ENCODE results near the gene AKAP8.
A peak's percentile ranks its signal among the peaks of the same experiment; 100 is the strongest.

Gene AKAP8

GRCh38 chr19:15330801-15331418 is 48.7 kb downstream of the AKAP8 start:
- no peak for DNase-seq

GRCh38 chr19:15328312-15328711 is 51.3 kb downstream of the AKAP8 start:
- no peak for DNase-seq

- DNase-seq: no peak
Observed at GRCh38 chr19:15324791-15325519, 54.6 kb downstream of the AKAP8 start.

GRCh38 chr19:15323496-15324235 is 55.9 kb downstream of the AKAP8 start:
- no peak for DNase-seq

GRCh38 chr19:15321739-15322138 is 57.8 kb downstream of the AKAP8 start:
- no peak for DNase-seq

- DNase-seq: no peak
Observed at GRCh38 chr19:15320116-15320515, 59.5 kb downstream of the AKAP8 start.

GRCh38 chr19:15318241-15318691 is 61.3 kb downstream of the AKAP8 start:
- DNase-seq: no peak

- DNase-seq: no peak
Observed at GRCh38 chr19:15317392-15318071, 62.1 kb downstream of the AKAP8 start.

- DNase-seq: no peak
Observed at GRCh38 chr19:15316498-15316897, 63.1 kb downstream of the AKAP8 start.

- DNase-seq: no peak
Observed at GRCh38 chr19:15315101-15315500, 64.5 kb downstream of the AKAP8 start.

GRCh38 chr19:15313649-15314279 is 65.8 kb downstream of the AKAP8 start:
- no peak for DNase-seq

GRCh38 chr19:15307169-15307568 is 72.4 kb downstream of the AKAP8 start:
- no peak for DNase-seq

- no peak for DNase-seq
Observed at GRCh38 chr19:15305582-15306334, 73.8 kb downstream of the AKAP8 start.

GRCh38 chr19:15304140-15304705 is 75.4 kb downstream of the AKAP8 start:
- peak; percentile 38 for DNase-seq

All from activated CD4-positive, alpha-beta T cell treated with anti-CD3 and anti-CD28 coated beads, Interleukin-10, Interleukin-2, amounts not matched to agents 100 ng/mL and 50 ng/mL, durations not matched to agents 16 hours and 8 hours (primary cell).